Stimulated activated naive CD8-positive, alpha-beta T cell treated with anti-CD3 and anti-CD28 coated beads, Interleukin-15, amount 100 ng/mL, for 72 hours (primary cell): ENCODE measurements around the gene SLX1A.
A peak's percentile ranks its signal among the peaks of the same experiment; 100 is the strongest.
"Not testable (repeated sequence)": the region's sequence is repeated elsewhere in the genome, so short reads cannot be mapped to it uniquely, and the experiment has no call there.

Experiments used
- ATAC-seq: fragments of 150-1000 bp; cut with Tn5 transposase; 2 replicates; pipeline ENCODE4 v1.10.0; 2021; ENCODE audit warnings: mild to moderate bottlenecking, moderate library complexity
- DNase-seq, 2 donors: peaks; one replicate each; pipeline ENCODE4 v3.0.0; 2021 to 2022
- H3K27ac Mint-ChIP-seq, 2 donors: one replicate each; pipeline ENCODE4 v1.8.0; 2022; ENCODE audit warnings: mild to moderate bottlenecking in 2 of 2, mixed read lengths in 2 of 2, moderate library complexity in 2 of 2
- H3K27me3 Mint-ChIP-seq: one replicate; pipeline ENCODE4 v1.8.0; 2022; ENCODE audit warnings: mixed read lengths
- H3K4me1 Mint-ChIP-seq: one replicate; pipeline ENCODE4 v1.8.0; 2022; ENCODE audit warnings: mild to moderate bottlenecking, mixed read lengths
- H3K4me3 Mint-ChIP-seq, 2 donors: one replicate each; pipeline ENCODE4 v1.8.0; 2022; ENCODE audit warnings: mild to moderate bottlenecking in 2 of 2, mixed read lengths in 2 of 2, moderate library complexity in 1 of 2
- H3K9me3 Mint-ChIP-seq, 2 donors: one replicate each; pipeline ENCODE4 v1.8.0; 2022; ENCODE audit warnings: mixed read lengths in 2 of 2

Gene SLX1A

GRCh38 chr16:30194172-30194925, 674 bp downstream of the SLX1A start:
- ATAC-seq (peak; percentile 80), DNase-seq (peak in 1 of 2 donors; percentile 24)
- not testable (repeated sequence) for H3K27ac Mint-ChIP-seq, H3K4me1 Mint-ChIP-seq, H3K27me3 Mint-ChIP-seq, H3K4me3 Mint-ChIP-seq, H3K9me3 Mint-ChIP-seq

GRCh38 chr16:30197001-30197400, 3.3 kb downstream of the SLX1A start:
- not testable (repeated sequence) for ATAC-seq, H3K27ac Mint-ChIP-seq, H3K4me3 Mint-ChIP-seq, H3K27me3 Mint-ChIP-seq, H3K9me3 Mint-ChIP-seq, H3K4me1 Mint-ChIP-seq
- peak in 1 of 2 donors; percentile 10 for DNase-seq

- H3K4me1 Mint-ChIP-seq, H3K9me3 Mint-ChIP-seq, ATAC-seq, DNase-seq, H3K4me3 Mint-ChIP-seq, H3K27ac Mint-ChIP-seq, H3K27me3 Mint-ChIP-seq: not testable (repeated sequence)
Measured at GRCh38 chr16:30199049-30199448, 5.4 kb downstream of the SLX1A start, which contains the start of gene SULT1A3. TSS of gene SULT1A3 (plus strand) at chr16:30199255. CDS start at chr16:30200729, 1,474 bp downstream.

- not testable (repeated sequence) for H3K27ac Mint-ChIP-seq, H3K4me3 Mint-ChIP-seq, H3K27me3 Mint-ChIP-seq, DNase-seq, H3K9me3 Mint-ChIP-seq, ATAC-seq, H3K4me1 Mint-ChIP-seq
Measured at GRCh38 chr16:30199608-30200343, 6.1 kb downstream of the SLX1A start.

GRCh38 chr16:30205541-30206236, 12.0 kb downstream of the SLX1A start:
- not testable (repeated sequence) for H3K27ac Mint-ChIP-seq, H3K9me3 Mint-ChIP-seq, H3K4me3 Mint-ChIP-seq, H3K4me1 Mint-ChIP-seq, H3K27me3 Mint-ChIP-seq
- ATAC-seq: peak; percentile 62
- DNase-seq: peak; percentile 4 to 17

- H3K4me1 Mint-ChIP-seq, DNase-seq, H3K9me3 Mint-ChIP-seq, H3K27me3 Mint-ChIP-seq, H3K4me3 Mint-ChIP-seq, H3K27ac Mint-ChIP-seq: not testable (repeated sequence)
- ATAC-seq: peak; percentile 72
Measured at GRCh38 chr16:30206252-30206651, 12.6 kb downstream of the SLX1A start.

GRCh38 chr16:30207063-30207704, 13.5 kb downstream of the SLX1A start:
- H3K27ac Mint-ChIP-seq, H3K4me3 Mint-ChIP-seq: not testable (repeated sequence)
- ATAC-seq: peak; percentile 40

GRCh38 chr16:30209032-30209431, 15.4 kb downstream of the SLX1A start:
- peak overlapping the region in 1 of 2 donors; percentile 27 for H3K27ac Mint-ChIP-seq
- not testable (repeated sequence) for H3K4me3 Mint-ChIP-seq, H3K27me3 Mint-ChIP-seq, H3K4me1 Mint-ChIP-seq, ATAC-seq, H3K9me3 Mint-ChIP-seq
- peak in 1 of 2 donors; percentile 5 for DNase-seq

More at GRCh38 chr16:30207063-30207704, 13.5 kb downstream of the SLX1A start:
- not testable (repeated sequence) for H3K27me3 Mint-ChIP-seq, H3K9me3 Mint-ChIP-seq, H3K4me1 Mint-ChIP-seq, DNase-seq

- H3K27ac Mint-ChIP-seq, H3K4me1 Mint-ChIP-seq, H3K27me3 Mint-ChIP-seq, H3K9me3 Mint-ChIP-seq, H3K4me3 Mint-ChIP-seq, DNase-seq: not testable (repeated sequence)
- ATAC-seq: peak; percentile 74
Measured at GRCh38 chr16:30211414-30211813, 17.7 kb downstream of the SLX1A start.

- ATAC-seq, H3K27ac Mint-ChIP-seq, H3K4me3 Mint-ChIP-seq, H3K27me3 Mint-ChIP-seq, H3K9me3 Mint-ChIP-seq, H3K4me1 Mint-ChIP-seq: not testable (repeated sequence)
- peak in 1 of 2 donors; percentile 9 for DNase-seq
Measured at GRCh38 chr16:30217082-30217481, 23.4 kb downstream of the SLX1A start.
